Measurements from ENCODE around the gene MUC4.

GRCh38 chr3:195758721-195759353 is 52.9 kb downstream of the MUC4 start:
- TF ChIP-seq EZH2 (IDR thresholded peaks at IDR 0.05; ENCODE audit: borderline replicate concordance, low read depth, low read length, severe bottlenecking): no peak
- TF ChIP-seq, protein P1, sequence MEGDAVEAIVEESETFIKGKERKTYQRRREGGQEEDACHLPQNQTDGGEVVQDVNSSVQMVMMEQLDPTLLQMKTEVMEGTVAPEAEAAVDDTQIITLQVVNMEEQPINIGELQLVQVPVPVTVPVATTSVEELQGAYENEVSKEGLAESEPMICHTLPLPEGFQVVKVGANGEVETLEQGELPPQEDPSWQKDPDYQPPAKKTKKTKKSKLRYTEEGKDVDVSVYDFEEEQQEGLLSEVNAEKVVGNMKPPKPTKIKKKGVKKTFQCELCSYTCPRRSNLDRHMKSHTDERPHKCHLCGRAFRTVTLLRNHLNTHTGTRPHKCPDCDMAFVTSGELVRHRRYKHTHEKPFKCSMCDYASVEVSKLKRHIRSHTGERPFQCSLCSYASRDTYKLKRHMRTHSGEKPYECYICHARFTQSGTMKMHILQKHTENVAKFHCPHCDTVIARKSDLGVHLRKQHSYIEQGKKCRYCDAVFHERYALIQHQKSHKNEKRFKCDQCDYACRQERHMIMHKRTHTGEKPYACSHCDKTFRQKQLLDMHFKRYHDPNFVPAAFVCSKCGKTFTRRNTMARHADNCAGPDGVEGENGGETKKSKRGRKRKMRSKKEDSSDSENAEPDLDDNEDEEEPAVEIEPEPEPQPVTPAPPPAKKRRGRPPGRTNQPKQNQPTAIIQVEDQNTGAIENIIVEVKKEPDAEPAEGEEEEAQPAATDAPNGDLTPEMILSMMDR (IDR thresholded peaks at IDR 0.05; ENCODE audit: borderline replicate concordance, extremely low read depth, low read length, poor library complexity, severe bottlenecking): no peak

All from DND-41 (cell line).